ENCODE data around the gene SLC43A1. TPM values are rescaled to one million over a fixed set of nuclear protein-coding genes. Genes with fewer than 3 reads are reported as not detected.
A peak's percentile ranks its signal among the peaks of the same experiment; 100 is the strongest.

Gene SLC43A1
- total and polyA plus RNA-seq, 2 of the 4 experiments (the other 2 are of a cell fraction), result 10.0 to 17.0 TPM

- CTCF ChIA-PET, result interaction anchor here (0.6 kb wide), 1 partner anchor 42 kb away, joined by 3 read pairs; no protein-coding TSS in a partner anchor
- Histone ChIP-seq H2AK5ac (ENCODE audit: low read depth, low read length) (peak overlapping the region; percentile 8; the same call in 1 of the 2 replicates), H3K79me1 (ENCODE audit: low read depth in 1 of 2, low read length in 2 of 2) (peaks cover 3 to 26% of the 10 kb centered on the region in 2 experiments; a peak in 3 of 4 replicates), H2AFZ (replicated peaks; ENCODE audit: low read length, poor library complexity) (peak overlapping the region; percentile 18), H3K14ac (replicated peaks; ENCODE audit: low read depth, low read length) (no peak overlapping the region), H2BK5ac (ENCODE audit: low read depth, low read length, poor library complexity, severe bottlenecking) (no peak overlapping the region), H3K4ac (ENCODE audit: low read depth, low read length) (no peak overlapping the region; the same call in 1 of the 2 replicates), H3K4me3 (ENCODE audit: insufficient read depth, low read depth, low read length) (no peak overlapping the region), H3K9ac (ENCODE audit: low read depth, low read length) (no peak overlapping the region), H4K91ac (ENCODE audit: insufficient read depth, low read depth, low read length) (no peak overlapping the region), H3K56ac (ENCODE audit: extremely low read depth, insufficient read depth, low read length) (no peak overlapping the region), H2BK20ac (ENCODE audit: low read depth, low read length) (no peak overlapping the region), H3K27me3 (ENCODE audit: control insufficient read depth, insufficient read depth, low read length) (no peaks in the 10 kb centered on the region), H2BK15ac (ENCODE audit: low read depth, low read length) (no peak overlapping the region), H3K36me3 (ENCODE audit: control insufficient read depth, insufficient read depth, low read length) (peaks cover 26% of the 10 kb centered on the region), H3K4me1 (ENCODE audit: control insufficient read depth, insufficient read depth, low read length) (peaks cover 15% of the 10 kb centered on the region), H3K23ac (ENCODE audit: low read depth, low read length) (no peak overlapping the region), H2BK120ac (ENCODE audit: low read depth, low read length) (no peak overlapping the region), H3K9me1 (ENCODE audit: insufficient read depth, low read length) (peaks cover 13% of the 10 kb centered on the region; the same call in 1 of the 2 replicates), H4K5ac (ENCODE audit: low read depth, low read length) (no peak overlapping the region), H4K8ac (ENCODE audit: low read depth in 2 of 2, low read length in 2 of 2) (peak overlapping the region in 1 of 2 experiments; percentile 7; a peak in 1 of 4 replicates), H2AK9ac (replicated peaks; ENCODE audit: low read depth, low read length, poor library complexity) (peak overlapping the region; percentile 87), H3K18ac (ENCODE audit: low read depth, low read length) (no peak overlapping the region), H3K27ac (ENCODE audit: insufficient read depth, low read length) (no peak overlapping the region), H3K4me2 (ENCODE audit: low read depth, low read length) (no peak overlapping the region), H3K9me3 (ENCODE audit: control insufficient read depth, insufficient read depth, low read length) (no peaks in the 10 kb centered on the region), H4K20me1 (ENCODE audit: insufficient read depth, low read length) (no peaks in the 10 kb centered on the region; the same call in 1 of the 2 replicates)
- POLR2A ChIA-PET (ENCODE audit: unreplicated experiment), result no interaction called here
- in situ Hi-C loops (cut with MboI; ENCODE audit: low sequenced_read_pairs), result loop anchor here (25.0 kb wide), 1 partner anchor 663 kb away; no protein-coding TSS in a partner anchor
- dilution Hi-C loops (cut with HindIII; ENCODE audit: low sequenced_read_pairs, unreplicated experiment), result no loop called here
- TF ChIP-seq RFX5 (IDR thresholded peaks at IDR 0.05; ENCODE audit: low read depth, low read length) (no peak), NFE2L2 (IDR thresholded peaks at IDR 0.05; ENCODE audit: low read depth, low read length) (no peak), USF2 (IDR thresholded peaks at IDR 0.05; ENCODE audit: low read depth, low read length) (no peak), MAFK (IDR thresholded peaks at IDR 0.05; ENCODE audit: low read depth, low read length) (no peak)
- DNase-seq (no peak), ATAC-seq (ENCODE audit: low read depth) (no peak)
- 43% methylated on average over 3 of the region's 8 CpGs; no CpG with 5 or more reads in 1 of the 2 experiments for WGBS, 2 experiments (ENCODE audit: extremely low coverage in 2 of 2, insufficient read length in 1 of 2)
- intact Hi-C loops (cut with micrococcal nuclease), result no loop called here
- no TSS peak for BruUV-seq (replicated peaks)
Observed at GRCh38 chr11:57500515-57500914, 15.0 kb downstream of the SLC43A1 start.
